Ishikawa (cell line): ENCODE data around the gene MB.

Experiments
- CEBPB ChIP-seq: IDR thresholded peaks from 2 replicates; pipeline ENCODE4 v1.6.1; 2012
- CREB1 ChIP-seq: IDR thresholded peaks from 2 replicates; pipeline ENCODE4 v1.6.1; 2012; ENCODE audit warnings: low read depth
- EGR1 ChIP-seq: IDR thresholded peaks from 2 replicates; pipeline ENCODE4 v1.6.1; 2012
- EP300 ChIP-seq: IDR thresholded peaks from 2 replicates; pipeline ENCODE4 v1.6.1; 2012; ENCODE audit warnings: borderline replicate concordance
- FOXM1 ChIP-seq: IDR thresholded peaks from 2 replicates; pipeline ENCODE4 v1.6.1; 2012; ENCODE audit warnings: low read depth, borderline replicate concordance
- MAX ChIP-seq: IDR thresholded peaks from 2 replicates; pipeline ENCODE4 v1.6.1; 2012
- NFIC ChIP-seq: IDR thresholded peaks from 2 replicates; pipeline ENCODE4 v1.6.1; 2012
- RAD21 ChIP-seq: IDR thresholded peaks from 2 replicates; pipeline ENCODE4 v1.6.1; 2012; ENCODE audit warnings: low read depth
- REST ChIP-seq: IDR thresholded peaks from 2 replicates; pipeline ENCODE4 v1.6.1; 2012; ENCODE audit warnings: low read depth, mild to moderate bottlenecking
- TAF1 ChIP-seq: IDR thresholded peaks from 2 replicates; pipeline ENCODE4 v1.6.1; 2012; ENCODE audit warnings: low read depth, mild to moderate bottlenecking
- TCF12 ChIP-seq: IDR thresholded peaks from 2 replicates; pipeline ENCODE4 v1.6.1; 2012; ENCODE audit warnings: low read depth
- TEAD4 ChIP-seq: IDR thresholded peaks from 2 replicates; pipeline ENCODE4 v1.6.1; 2012
- USF1 ChIP-seq: IDR thresholded peaks from 2 replicates; pipeline ENCODE4 v1.6.1; 2012
- YY1 ChIP-seq: IDR thresholded peaks from 2 replicates; pipeline ENCODE4 v1.6.1; 2012; ENCODE audit warnings: low read depth
- ZBTB7A ChIP-seq: IDR thresholded peaks from 2 replicates; pipeline ENCODE4 v1.6.1; 2012; ENCODE audit warnings: low read depth

The MB gene

GRCh38 chr22:35617137-35617755 is at the start of gene MB:
MB (minus strand) TSS chr22:35617329; CDS start chr22:35617257, 72 bp downstream.
- TF ChIP-seq REST (no peak), TAF1 (no peak), TEAD4 (no peak), NFIC (no peak), CREB1 (no peak), EP300 (no peak), YY1 (no peak), TCF12 (no peak), MAX (no peak), FOXM1 (no peak), ZBTB7A (no peak), CEBPB (no peak), RAD21 (no peak)

- TF ChIP-seq YY1 (no peak), EP300 (no peak), EGR1 (no peak), USF1 (no peak), TCF12 (no peak), CREB1 (no peak), TEAD4 (no peak), FOXM1 (no peak), ZBTB7A (no peak), RAD21 (no peak), REST (no peak), MAX (no peak), CEBPB (no peak)
Observed at GRCh38 chr22:35664955-35665587, 47.9 kb upstream of the MB start.

- TF ChIP-seq USF1 (no peak), TCF12 (no peak), CREB1 (no peak), CEBPB (no peak), EP300 (no peak), EGR1 (no peak), YY1 (no peak), RAD21 (no peak), NFIC (no peak), REST (no peak)
Observed at GRCh38 chr22:35663371-35663770, 46.2 kb upstream of the MB start.

GRCh38 chr22:35662914-35663313 is 45.8 kb upstream of the MB start:
- TF ChIP-seq EGR1 (no peak), ZBTB7A (no peak), NFIC (no peak), MAX (no peak), CEBPB (no peak), REST (no peak), RAD21 (no peak), TCF12 (no peak)
